Activated naive CD8-positive, alpha-beta T cell treated with anti-CD3 and anti-CD28 coated beads, Interleukin-2, amount 50 U/mL, for 24 hours (primary cell): ENCODE data around the gene RAI14.
A peak's percentile ranks its signal among the peaks of the same experiment; 100 is the strongest.
"Not testable (repeated sequence)": the region's sequence is repeated elsewhere in the genome, so short reads cannot be mapped to it uniquely, and the experiment has no call there.

Experiments
- ATAC-seq: fragments of 150-1000 bp; cut with Tn5 transposase; one replicate; pipeline ENCODE4 v1.10.0; 2021
- DNase-seq: peaks from one replicate; pipeline ENCODE4 v3.0.0; 2021
- H3K27ac Mint-ChIP-seq: one replicate; pipeline ENCODE4 v1.8.0; 2021; ENCODE audit warnings: mild to moderate bottlenecking, mixed read lengths
- H3K27me3 Mint-ChIP-seq: one replicate; pipeline ENCODE4 v1.8.0; 2021; ENCODE audit warnings: mixed read lengths
- H3K36me3 Mint-ChIP-seq: one replicate; pipeline ENCODE4 v1.8.0; 2021; ENCODE audit warnings: low read depth, mixed read lengths
- H3K4me1 Mint-ChIP-seq: one replicate; pipeline ENCODE4 v1.8.0; 2021; ENCODE audit warnings: mixed read lengths
- H3K4me3 Mint-ChIP-seq: one replicate; pipeline ENCODE4 v1.8.0; 2021; ENCODE audit warnings: mild to moderate bottlenecking, moderate library complexity, mixed read lengths
- H3K9me3 Mint-ChIP-seq: one replicate; pipeline ENCODE4 v1.8.0; 2021; ENCODE audit warnings: mixed read lengths

The RAI14 gene

DNA sequence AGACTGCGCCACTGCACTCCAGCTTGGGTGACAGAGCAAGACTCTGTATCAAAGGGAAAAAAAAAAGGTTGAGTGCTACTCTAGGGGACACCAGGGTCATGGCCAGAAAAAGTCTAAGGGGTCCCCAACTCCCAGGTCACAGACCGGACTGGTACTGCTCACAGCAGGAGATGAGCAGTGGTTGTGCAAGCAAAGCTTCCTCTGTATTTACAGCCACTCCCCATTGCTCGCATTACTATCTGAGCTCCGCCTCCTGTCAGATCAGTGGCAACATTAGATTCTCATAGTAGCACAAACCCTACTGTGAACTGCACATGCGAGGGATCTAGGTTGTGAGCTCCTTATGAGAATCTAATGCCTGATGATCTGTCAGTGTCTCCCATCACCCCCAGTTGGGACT is 103.1 kb downstream of the RAI14 start:
- H3K4me1 Mint-ChIP-seq, H3K4me3 Mint-ChIP-seq, H3K36me3 Mint-ChIP-seq, ATAC-seq, DNase-seq, H3K27me3 Mint-ChIP-seq, H3K9me3 Mint-ChIP-seq, H3K27ac Mint-ChIP-seq: not testable (repeated sequence)

DNA sequence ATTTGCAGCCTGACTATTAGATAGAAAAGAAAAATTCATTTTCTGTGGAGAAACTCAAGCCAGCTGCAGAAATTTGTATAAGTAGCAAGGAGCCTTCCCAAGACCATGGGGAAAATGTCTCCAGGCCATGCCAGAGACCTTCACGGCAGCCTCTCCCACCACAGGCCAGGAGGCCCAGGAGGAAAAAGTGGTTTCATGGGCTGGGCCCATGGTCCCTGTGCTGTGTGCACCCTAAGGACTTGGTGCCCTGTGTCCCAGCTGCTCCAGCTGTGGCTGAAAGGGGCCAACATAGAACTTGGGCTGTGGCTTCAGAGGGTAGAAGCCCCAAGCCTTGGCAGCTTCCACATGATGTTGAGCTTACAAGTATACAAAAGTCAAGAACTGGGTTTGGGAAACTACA is 109.5 kb downstream of the RAI14 start:
- Mint-ChIP-seq H3K4me3 (no peak overlapping the region), H3K36me3 (no peaks in the 10 kb centered on the region), H3K27ac (no peak overlapping the region), H3K4me1 (no peaks in the 10 kb centered on the region), H3K27me3 (peaks cover 2% of the 10 kb centered on the region), H3K9me3 (no peaks in the 10 kb centered on the region)
- ATAC-seq (no peak), DNase-seq (no peak)

DNA sequence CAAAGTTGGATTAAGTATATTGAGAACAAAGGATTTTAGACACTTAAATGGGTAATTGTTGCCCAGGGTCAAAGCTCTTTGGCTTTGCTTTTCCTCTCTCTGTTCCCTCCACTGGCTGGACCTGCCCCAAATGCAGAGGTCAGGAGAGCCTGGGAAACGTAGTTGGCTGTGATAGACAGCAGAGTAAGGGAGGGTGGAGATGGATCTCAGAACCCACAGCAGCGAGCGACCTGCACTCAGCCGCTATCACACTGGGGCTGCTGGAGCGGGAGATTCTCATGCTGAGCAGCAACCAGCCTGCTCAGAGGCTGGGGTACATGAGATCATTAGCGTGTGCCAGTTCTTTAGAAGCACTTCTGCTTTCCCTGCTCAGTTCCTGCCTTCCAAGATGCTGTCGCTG is 111.1 kb downstream of the RAI14 start:
- no peak overlapping the region for H3K4me3 Mint-ChIP-seq
- H3K4me1 Mint-ChIP-seq: no peaks in the 10 kb centered on the region
- H3K27me3 Mint-ChIP-seq: peaks cover 4% of the 10 kb centered on the region
- DNase-seq: no peak
- no peaks in the 10 kb centered on the region for H3K9me3 Mint-ChIP-seq
- H3K27ac Mint-ChIP-seq: no peak overlapping the region
- H3K36me3 Mint-ChIP-seq: no peaks in the 10 kb centered on the region
- ATAC-seq: no peak

DNA sequence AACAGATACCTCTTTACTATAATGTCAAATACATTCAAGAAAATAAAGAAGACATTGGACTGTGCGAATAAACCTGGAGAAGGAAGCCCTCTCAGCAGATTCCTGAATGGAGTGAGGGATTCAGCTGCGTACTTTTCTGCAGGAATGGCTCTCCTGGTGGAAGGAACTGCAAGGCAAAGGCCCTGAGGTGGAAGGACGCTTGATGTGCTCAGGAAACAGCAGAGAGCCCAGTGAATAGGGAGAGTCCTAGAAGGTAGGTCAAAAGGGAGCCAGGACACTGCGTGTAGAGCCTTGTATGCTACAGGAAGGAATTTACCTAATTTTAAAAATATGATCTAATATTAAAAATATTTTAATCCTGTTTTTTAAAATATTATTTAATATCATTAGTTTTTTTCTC is 114.4 kb downstream of the RAI14 start:
- Mint-ChIP-seq H3K4me1 (no peaks in the 10 kb centered on the region), H3K27ac (no peak overlapping the region), H3K36me3 (no peaks in the 10 kb centered on the region), H3K27me3 (peaks cover 16% of the 10 kb centered on the region), H3K4me3 (no peak overlapping the region), H3K9me3 (peaks cover 17% of the 10 kb centered on the region)
- DNase-seq: no peak
- ATAC-seq: no peak

DNA sequence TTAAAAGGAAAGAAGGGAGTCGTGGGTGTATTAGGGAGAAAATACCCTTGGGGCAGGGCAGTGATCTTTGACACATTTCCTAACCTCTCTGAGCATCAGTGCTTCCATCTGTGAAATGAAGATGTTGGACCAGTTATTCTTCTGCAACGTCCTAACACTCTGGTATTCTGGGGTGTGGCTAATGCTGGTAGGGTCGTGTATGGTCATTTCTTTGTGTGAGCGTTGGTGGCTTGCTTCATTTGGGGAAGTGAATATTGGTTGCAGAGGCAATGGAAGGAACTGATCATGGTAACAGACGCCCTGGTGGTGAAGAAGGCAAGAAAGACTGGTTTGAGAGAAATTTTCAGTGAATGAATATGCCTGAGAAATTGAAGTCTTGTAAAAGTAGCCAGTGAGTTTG is 114.9 kb downstream of the RAI14 start:
- Mint-ChIP-seq H3K27me3 (peaks cover 16% of the 10 kb centered on the region), H3K4me3 (no peak overlapping the region), H3K9me3 (peaks cover 22% of the 10 kb centered on the region), H3K4me1 (no peaks in the 10 kb centered on the region), H3K27ac (no peak overlapping the region), H3K36me3 (no peaks in the 10 kb centered on the region)
- DNase-seq (no peak), ATAC-seq (no peak)

DNA sequence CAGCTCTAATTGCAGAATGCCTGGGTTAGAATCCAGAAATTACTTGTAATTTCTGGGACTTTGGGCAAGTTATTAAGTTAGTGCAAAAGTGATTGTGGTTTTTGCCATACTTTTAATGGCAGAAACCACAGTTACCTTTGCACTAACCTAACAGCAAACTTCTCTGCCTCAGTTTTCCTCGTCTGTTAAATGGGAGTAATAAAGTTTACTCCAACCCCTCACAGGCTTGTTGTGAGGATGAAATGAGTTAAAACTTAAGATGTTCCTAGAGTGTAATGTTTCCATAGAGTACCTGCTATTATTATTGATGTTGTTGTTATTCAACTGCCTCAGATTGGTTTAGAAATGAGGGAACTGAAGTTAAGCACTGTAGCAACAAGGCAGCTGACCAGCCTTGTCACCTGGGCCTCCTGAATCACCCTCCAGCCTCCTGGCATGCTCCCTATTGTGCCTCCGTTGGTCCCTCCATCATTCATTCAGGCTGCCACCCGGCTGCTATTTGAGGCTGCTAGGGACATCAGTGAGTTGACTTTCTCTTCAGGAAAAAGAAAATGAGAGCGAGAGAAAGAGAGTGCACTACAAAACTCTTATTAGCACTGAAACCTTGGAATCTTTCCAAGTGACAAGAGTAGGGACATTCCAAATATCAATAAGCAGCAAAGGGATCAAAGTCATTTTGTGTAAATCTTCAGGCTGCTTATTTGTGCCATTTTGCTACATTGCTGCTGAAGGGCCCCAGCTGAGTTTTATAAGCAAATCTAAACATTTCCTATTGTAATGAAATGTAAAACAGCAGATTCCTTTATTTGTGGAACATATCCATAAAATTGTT is 116.4 kb downstream of the RAI14 start:
- Mint-ChIP-seq H3K27me3 (peaks cover 16% of the 10 kb centered on the region), H3K36me3 (no peaks in the 10 kb centered on the region), H3K4me1 (no peaks in the 10 kb centered on the region), H3K27ac (no peak overlapping the region), H3K4me3 (no peak overlapping the region), H3K9me3 (peaks cover 22% of the 10 kb centered on the region)
- no peak for ATAC-seq
- no peak for DNase-seq

DNA sequence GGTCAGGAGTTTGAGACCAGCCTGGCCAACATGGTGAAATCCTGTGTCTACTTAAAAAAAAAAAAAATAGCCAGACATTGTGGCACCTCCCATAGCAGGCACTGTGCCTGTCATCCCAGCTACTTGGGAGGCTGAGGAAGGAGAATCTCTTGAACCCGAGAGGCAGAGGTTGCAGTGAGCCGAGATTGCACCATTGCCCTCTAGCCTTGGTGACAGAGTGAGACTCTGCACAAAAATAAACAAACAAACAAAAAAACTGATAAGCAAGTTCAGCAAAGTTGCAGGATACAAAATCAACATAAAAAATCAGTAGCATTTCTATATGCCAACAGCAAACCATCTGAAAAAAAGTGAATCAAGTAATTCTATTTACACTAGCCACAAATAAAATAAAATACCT is 118.0 kb downstream of the RAI14 start:
- H3K36me3 Mint-ChIP-seq: no peaks in the 10 kb centered on the region
- DNase-seq: no peak
- H3K9me3 Mint-ChIP-seq: peaks cover 22% of the 10 kb centered on the region
- no peak overlapping the region for H3K4me3 Mint-ChIP-seq
- H3K4me1 Mint-ChIP-seq: no peaks in the 10 kb centered on the region
- peaks cover 14% of the 10 kb centered on the region for H3K27me3 Mint-ChIP-seq
- H3K27ac Mint-ChIP-seq: no peak overlapping the region
- ATAC-seq: no peak

DNA sequence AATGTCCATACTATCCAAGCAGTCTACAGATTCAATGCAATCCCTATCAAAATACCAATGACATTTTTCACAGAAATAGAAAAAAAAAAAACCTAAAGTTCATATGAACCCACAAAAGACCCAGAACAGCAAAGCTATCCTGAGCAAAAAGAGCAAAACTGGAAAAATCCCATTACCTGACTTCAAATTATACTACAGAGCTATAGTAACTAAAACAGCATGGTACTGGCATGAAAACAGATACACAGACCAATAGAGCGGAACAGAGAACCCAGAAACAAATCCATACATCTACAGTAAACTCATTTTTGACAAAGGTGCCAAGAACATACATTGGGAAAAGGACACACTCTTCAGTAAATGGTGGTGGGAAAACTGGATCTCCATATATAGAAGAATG is 118.5 kb downstream of the RAI14 start:
- H3K4me3 Mint-ChIP-seq, H3K4me1 Mint-ChIP-seq, H3K36me3 Mint-ChIP-seq, H3K27ac Mint-ChIP-seq, ATAC-seq, DNase-seq: not testable (repeated sequence)
- Mint-ChIP-seq H3K27me3 (peaks cover 14% of the 10 kb centered on the region), H3K9me3 (peaks cover 22% of the 10 kb centered on the region)

DNA sequence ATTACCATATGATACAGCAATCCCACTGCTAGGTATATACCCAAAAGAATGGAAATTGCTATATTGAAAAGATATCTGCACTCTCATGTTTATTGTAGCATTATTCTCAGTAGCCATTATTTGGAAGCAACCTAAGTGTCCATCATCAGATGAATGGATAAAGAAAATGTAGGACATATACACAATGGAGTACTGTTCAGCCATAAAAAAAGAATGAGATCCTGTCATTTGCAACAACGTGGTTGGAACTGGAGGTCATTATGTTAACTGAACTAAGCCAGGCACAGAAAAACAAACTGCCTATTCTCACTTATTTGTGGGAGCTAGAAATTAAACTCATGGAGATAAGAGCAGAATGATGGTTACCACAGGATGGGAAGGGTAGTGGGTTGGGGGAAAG is 119.8 kb downstream of the RAI14 start:
- Mint-ChIP-seq H3K27me3 (peaks cover 14% of the 10 kb centered on the region), H3K27ac (no peak overlapping the region), H3K4me1 (no peaks in the 10 kb centered on the region), H3K36me3 (no peaks in the 10 kb centered on the region), H3K4me3 (no peak overlapping the region), H3K9me3 (peaks cover 22% of the 10 kb centered on the region)
- DNase-seq (no peak), ATAC-seq (no peak)

DNA sequence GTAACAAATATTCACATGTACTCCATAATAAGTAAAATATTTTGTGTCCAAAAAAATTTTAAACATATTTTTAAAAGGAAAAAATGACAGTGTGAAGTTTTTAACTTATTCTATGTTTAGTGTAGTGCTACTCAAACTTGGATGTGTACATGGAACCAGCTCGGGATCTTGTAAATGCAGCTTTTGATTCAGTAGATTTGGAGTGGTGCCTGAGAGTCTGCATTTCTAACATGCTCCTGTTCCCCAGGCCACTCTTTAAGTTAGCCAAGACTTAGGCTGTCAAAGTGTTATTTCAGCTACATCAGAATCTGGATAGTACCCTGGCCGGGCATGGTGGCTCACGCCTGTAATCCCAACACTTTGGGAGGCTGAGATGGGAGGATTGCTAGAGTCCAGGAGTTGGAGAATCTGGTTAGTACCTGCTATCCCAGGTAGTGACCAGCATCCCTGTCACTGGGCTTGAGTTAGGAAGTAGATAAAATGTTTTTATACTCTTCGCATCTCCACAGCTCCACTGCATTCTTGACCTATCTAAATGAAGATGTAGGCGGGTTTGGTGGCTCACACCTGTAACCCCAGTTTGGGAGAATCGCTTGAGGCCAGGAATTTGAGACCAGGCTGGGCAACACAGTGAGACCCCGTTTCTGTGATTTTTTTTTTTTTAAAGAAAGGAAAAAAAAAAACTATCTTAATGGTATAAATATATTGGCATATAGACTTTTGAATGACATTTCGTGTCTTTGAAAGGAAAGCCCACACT is 122.1 kb downstream of the RAI14 start:
- H3K36me3 Mint-ChIP-seq: no peaks in the 10 kb centered on the region
- H3K4me3 Mint-ChIP-seq: no peak overlapping the region
- H3K27me3 Mint-ChIP-seq: peaks cover 8% of the 10 kb centered on the region
- no peak for DNase-seq
- ATAC-seq: no peak
- H3K9me3 Mint-ChIP-seq: peaks cover 31% of the 10 kb centered on the region
- no peaks in the 10 kb centered on the region for H3K4me1 Mint-ChIP-seq
- H3K27ac Mint-ChIP-seq: no peak overlapping the region

DNA sequence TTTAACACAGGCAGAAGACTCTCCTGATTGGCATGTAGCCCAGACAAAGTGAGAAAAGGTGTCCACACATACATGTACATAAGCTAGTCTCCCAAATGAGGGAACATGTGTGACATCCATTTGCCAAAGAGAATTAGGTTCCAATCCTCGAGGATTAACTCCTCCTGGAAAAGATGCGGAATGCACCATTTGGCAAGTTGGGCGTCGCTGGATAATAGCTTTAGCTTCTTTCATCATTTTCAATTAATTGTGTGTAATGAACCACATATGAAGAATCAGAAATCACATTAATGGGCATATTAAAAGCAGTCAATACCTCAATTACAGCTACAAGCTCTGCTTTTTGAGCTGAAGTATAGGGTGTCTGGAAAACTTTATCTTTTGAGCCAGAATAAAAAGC is 127.8 kb downstream of the RAI14 start:
- H3K4me1 Mint-ChIP-seq, DNase-seq, ATAC-seq, H3K27ac Mint-ChIP-seq, H3K27me3 Mint-ChIP-seq, H3K36me3 Mint-ChIP-seq, H3K4me3 Mint-ChIP-seq: not testable (repeated sequence)
- H3K9me3 Mint-ChIP-seq: peaks cover 19% of the 10 kb centered on the region

DNA sequence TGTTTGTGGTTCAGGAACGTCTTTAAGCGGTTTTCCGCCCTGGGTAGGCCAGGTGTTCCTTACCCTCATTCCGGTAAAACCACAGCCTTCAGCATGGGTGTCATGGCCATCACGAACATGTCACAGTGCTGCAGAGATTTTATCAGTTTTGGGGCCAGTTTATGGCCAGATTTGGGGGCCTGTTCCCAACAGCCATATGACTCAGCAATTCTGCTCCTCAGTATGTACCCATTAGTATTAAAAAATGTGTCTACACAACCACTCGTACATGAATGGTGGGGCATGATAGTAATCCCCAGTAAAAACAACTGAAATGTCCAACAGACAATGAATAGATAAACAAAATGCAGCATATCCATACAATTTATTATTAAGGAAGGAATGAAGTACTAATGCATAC is 130.9 kb downstream of the RAI14 start:
- H3K4me1 Mint-ChIP-seq: no peaks in the 10 kb centered on the region
- no peak overlapping the region for H3K4me3 Mint-ChIP-seq
- ATAC-seq (no peak), DNase-seq (no peak)
- H3K27me3 Mint-ChIP-seq: no peaks in the 10 kb centered on the region
- H3K9me3 Mint-ChIP-seq: peaks cover 13% of the 10 kb centered on the region
- H3K36me3 Mint-ChIP-seq: no peaks in the 10 kb centered on the region
- no peak overlapping the region for H3K27ac Mint-ChIP-seq

DNA sequence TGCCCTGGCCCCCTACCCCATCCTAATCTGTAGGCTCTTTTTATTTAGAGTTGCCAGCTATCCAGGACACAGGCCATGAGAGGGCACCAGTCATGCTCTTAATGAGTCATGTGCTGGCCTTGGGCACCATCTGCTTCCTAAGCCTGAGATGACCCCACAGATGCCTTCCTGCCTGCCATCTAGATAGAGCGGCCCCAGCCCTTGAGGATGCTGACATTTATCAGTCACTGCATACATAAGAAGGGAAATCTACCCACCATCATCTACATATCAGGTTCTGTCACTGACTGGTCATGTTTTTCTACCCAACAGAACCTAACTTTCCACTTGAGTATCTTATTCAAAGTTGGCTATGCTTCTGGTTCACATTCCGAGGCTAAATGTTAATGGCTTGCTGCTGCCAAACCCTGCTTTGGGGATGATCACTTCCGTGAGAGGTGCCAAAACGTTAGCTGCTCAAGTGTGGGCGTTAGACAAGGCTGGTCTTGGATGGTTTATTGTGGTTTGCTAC is 132.9 kb downstream of the RAI14 start:
- Mint-ChIP-seq H3K4me3 (no peak overlapping the region), H3K9me3 (peaks cover 6% of the 10 kb centered on the region), H3K36me3 (no peaks in the 10 kb centered on the region), H3K4me1 (no peaks in the 10 kb centered on the region), H3K27ac (no peak overlapping the region), H3K27me3 (peaks cover 2% of the 10 kb centered on the region)
- ATAC-seq: peak; percentile 68
- no peak for DNase-seq

DNA sequence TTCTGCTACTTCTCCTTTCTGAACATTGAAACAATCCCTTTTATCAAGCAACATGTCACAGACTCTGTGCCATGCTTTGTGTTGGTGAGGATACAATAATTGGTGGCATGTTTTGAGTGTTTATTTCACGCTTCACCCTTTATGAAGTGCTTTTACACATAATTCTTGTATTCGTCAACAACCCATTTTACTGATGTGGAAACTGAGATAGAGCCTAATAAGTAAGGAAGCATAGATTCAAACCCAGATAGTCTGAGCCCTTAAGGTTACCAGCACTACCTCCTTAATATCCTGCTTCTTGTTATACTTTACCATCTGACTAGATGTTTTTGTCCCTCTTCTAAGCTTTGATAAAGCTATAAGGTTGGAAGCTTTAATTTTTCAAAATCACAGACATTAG is 133.5 kb downstream of the RAI14 start:
- ATAC-seq: no peak
- H3K27ac Mint-ChIP-seq: no peak overlapping the region
- peaks cover 6% of the 10 kb centered on the region for H3K9me3 Mint-ChIP-seq
- H3K4me3 Mint-ChIP-seq: no peak overlapping the region
- peaks cover 2% of the 10 kb centered on the region for H3K27me3 Mint-ChIP-seq
- no peaks in the 10 kb centered on the region for H3K4me1 Mint-ChIP-seq
- H3K36me3 Mint-ChIP-seq: no peaks in the 10 kb centered on the region
- DNase-seq: no peak

DNA sequence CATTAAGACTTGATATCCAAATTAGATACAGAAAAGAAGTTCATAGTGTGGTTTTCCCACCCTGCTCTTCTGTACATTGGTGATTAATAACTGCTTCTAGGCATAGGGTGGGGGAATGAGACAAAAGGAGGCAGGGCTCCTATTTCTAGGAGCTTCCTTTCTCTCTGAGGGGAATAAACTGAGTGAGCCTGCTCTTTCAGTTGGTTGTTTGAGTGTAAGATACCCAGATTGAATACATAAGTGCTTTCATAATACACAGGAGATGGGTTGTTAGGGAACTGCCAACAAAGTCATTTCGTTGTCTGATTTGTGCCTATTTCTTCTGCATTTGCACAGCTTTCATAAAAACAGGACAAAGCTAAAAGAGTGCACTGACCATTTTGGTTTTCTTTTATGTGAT is 133.9 kb downstream of the RAI14 start:
- Mint-ChIP-seq H3K4me1 (no peaks in the 10 kb centered on the region), H3K9me3 (peaks cover 6% of the 10 kb centered on the region), H3K27me3 (peaks cover 2% of the 10 kb centered on the region), H3K4me3 (no peak overlapping the region), H3K27ac (no peak overlapping the region), H3K36me3 (no peaks in the 10 kb centered on the region)
- ATAC-seq (no peak), DNase-seq (no peak)
